ENCODE results near the gene TCERG1L.
"Not testable (repeated sequence)": the region's sequence is repeated elsewhere in the genome, so short reads cannot be mapped to it uniquely, and the experiment has no call there.

TCERG1L gene

GRCh38 chr10:131181456-131181855, 130.1 kb downstream of the TCERG1L start:
- no peak for DNase-seq

- no peak for DNase-seq
Observed at GRCh38 chr10:131180740-131181415, 130.6 kb downstream of the TCERG1L start.

- DNase-seq = no peak
Observed at GRCh38 chr10:131180086-131180485, 131.4 kb downstream of the TCERG1L start.

- DNase-seq = no peak
Observed at GRCh38 chr10:131179361-131179760, 132.2 kb downstream of the TCERG1L start.

GRCh38 chr10:131178521-131179331, 132.8 kb downstream of the TCERG1L start:
- no peak for DNase-seq

- no peak for DNase-seq
Observed at GRCh38 chr10:131177431-131178327, 133.8 kb downstream of the TCERG1L start.

GRCh38 chr10:131176907-131177306, 134.6 kb downstream of the TCERG1L start:
- DNase-seq = no peak

- DNase-seq = not testable (repeated sequence)
Observed at GRCh38 chr10:131176324-131176723, 135.2 kb downstream of the TCERG1L start.

- no peak for DNase-seq
Observed at GRCh38 chr10:131175891-131176290, 135.6 kb downstream of the TCERG1L start.

- no peak for DNase-seq
Observed at GRCh38 chr10:131174651-131175540, 136.6 kb downstream of the TCERG1L start.

GRCh38 chr10:131174211-131174565, 137.3 kb downstream of the TCERG1L start:
- no peak for DNase-seq

- no peak for DNase-seq
Observed at GRCh38 chr10:131173484-131174210, 137.9 kb downstream of the TCERG1L start.

GRCh38 chr10:131172433-131172832, 139.1 kb downstream of the TCERG1L start:
- DNase-seq = no peak

- no peak for DNase-seq
Observed at GRCh38 chr10:131169146-131169545, 142.4 kb downstream of the TCERG1L start.

GRCh38 chr10:131168238-131168875, 143.2 kb downstream of the TCERG1L start:
- DNase-seq = no peak

- no peak for DNase-seq
Observed at GRCh38 chr10:131167036-131167860, 144.3 kb downstream of the TCERG1L start.

GRCh38 chr10:131166486-131166885, 145.0 kb downstream of the TCERG1L start:
- DNase-seq = no peak

- no peak for DNase-seq
Observed at GRCh38 chr10:131165092-131165491, 146.4 kb downstream of the TCERG1L start.

- no peak for DNase-seq
Observed at GRCh38 chr10:131162866-131163843, 148.4 kb downstream of the TCERG1L start.

All from stimulated activated CD4-positive, alpha-beta T cell treated with anti-CD3 and anti-CD28 coated beads, Interleukin-15, amount 100 ng/mL, for 24 hours (primary cell).